Astrocyte of the hippocampus (primary cell): ENCODE results near the gene MUC21.
A peak's percentile ranks its signal among the peaks of the same experiment; 100 is the strongest.

ENCODE experiments used
- DNase-seq: peaks from one replicate; pipeline ENCODE4 v3.0.0; 2011; ENCODE audit warnings: low read depth, low spot score

The MUC21 gene

GRCh38 chr6:30983439-30983838, at the start of gene MUC21:
TSS of gene MUC21 (plus strand) at chr6:30983718. CDS start at chr6:30983959, 241 bp downstream.
- DNase-seq, result no peak

- no peak for DNase-seq
Measured at GRCh38 chr6:30935018-30935417, 48.5 kb upstream of the MUC21 start.

GRCh38 chr6:30937265-30937664, 46.3 kb upstream of the MUC21 start:
- DNase-seq, result no peak

- no peak for DNase-seq
Measured at GRCh38 chr6:30938730-30939129, 44.8 kb upstream of the MUC21 start.

GRCh38 chr6:30939473-30939872, 44.0 kb upstream of the MUC21 start:
- DNase-seq, result no peak

- DNase-seq, result no peak
Measured at GRCh38 chr6:30940361-30940986, 43.0 kb upstream of the MUC21 start, which contains the start of gene MUCL3. TSS of gene MUCL3 (plus strand) at chr6:30940973. CDS start at chr6:30941000, 27 bp downstream.

- peak; percentile 90 for DNase-seq
Measured at GRCh38 chr6:30942338-30943060, 41.0 kb upstream of the MUC21 start.

- no peak for DNase-seq
Measured at GRCh38 chr6:30944051-30944450, 39.5 kb upstream of the MUC21 start.

GRCh38 chr6:30945281-30945680, 38.2 kb upstream of the MUC21 start:
- no peak for DNase-seq

- no peak for DNase-seq
Measured at GRCh38 chr6:30947231-30947630, 36.3 kb upstream of the MUC21 start.

GRCh38 chr6:30948811-30949210, 34.7 kb upstream of the MUC21 start:
- DNase-seq, result no peak

- DNase-seq, result no peak
Measured at GRCh38 chr6:30951907-30952469, 31.5 kb upstream of the MUC21 start.

- DNase-seq, result no peak
Measured at GRCh38 chr6:30954631-30955366, 28.7 kb upstream of the MUC21 start.

GRCh38 chr6:30955367-30956042, 28.0 kb upstream of the MUC21 start:
- peak; percentile 57 for DNase-seq

- DNase-seq, result no peak
Measured at GRCh38 chr6:30957716-30958115, 25.8 kb upstream of the MUC21 start.

- DNase-seq, result no peak
Measured at GRCh38 chr6:30960907-30961673, 22.4 kb upstream of the MUC21 start.

GRCh38 chr6:30962716-30963115, 20.8 kb upstream of the MUC21 start:
- DNase-seq, result no peak

- DNase-seq, result peak; percentile 61
Measured at GRCh38 chr6:30963641-30964040, 19.9 kb upstream of the MUC21 start.

- DNase-seq, result peak; percentile 29
Measured at GRCh38 chr6:30964075-30964474, 19.4 kb upstream of the MUC21 start.

GRCh38 chr6:30965140-30965601, 18.3 kb upstream of the MUC21 start:
- DNase-seq, result no peak

GRCh38 chr6:30966154-30966553, 17.4 kb upstream of the MUC21 start:
- no peak for DNase-seq
